Activated T-cell treated with anti-CD3 and anti-CD28 coated beads for 24 hours (primary cell): ENCODE results near the gene KIFAP3.

Experiments used
- DNase-seq: peaks from one replicate; pipeline ENCODE4 v3.0.0-alpha.2; 2020; ENCODE audit warnings: low read depth

Gene KIFAP3

GRCh38 chr1:169985757-169986156, 88.7 kb downstream of the KIFAP3 start:
- DNase-seq = no peak

GRCh38 chr1:169974067-169974466, 100.4 kb downstream of the KIFAP3 start:
- DNase-seq = no peak

- DNase-seq = no peak
These were observed 104.4 kb downstream of the KIFAP3 start for GRCh38 chr1:169970114-169970513.

- DNase-seq = no peak
These were observed 106.3 kb downstream of the KIFAP3 start for GRCh38 chr1:169968174-169968573.

- no peak for DNase-seq
These were observed 110.3 kb downstream of the KIFAP3 start for GRCh38 chr1:169964206-169964605.

GRCh38 chr1:169959686-169960085, 114.8 kb downstream of the KIFAP3 start:
- no peak for DNase-seq

- no peak for DNase-seq
These were observed 115.5 kb downstream of the KIFAP3 start for GRCh38 chr1:169958987-169959386.

- no peak for DNase-seq
These were observed 116.6 kb downstream of the KIFAP3 start for GRCh38 chr1:169957884-169958283.

GRCh38 chr1:169951108-169951507, 123.4 kb downstream of the KIFAP3 start:
- no peak for DNase-seq

- DNase-seq = no peak
These were observed 125.4 kb downstream of the KIFAP3 start for GRCh38 chr1:169949139-169949538.

- no peak for DNase-seq
These were observed 128.3 kb downstream of the KIFAP3 start for GRCh38 chr1:169946206-169946605.

GRCh38 chr1:169945181-169945580, 129.3 kb downstream of the KIFAP3 start:
- no peak for DNase-seq

- no peak for DNase-seq
These were observed 129.9 kb downstream of the KIFAP3 start for GRCh38 chr1:169944621-169945020.

- DNase-seq = no peak
These were observed 130.4 kb downstream of the KIFAP3 start for GRCh38 chr1:169943963-169944526.

- no peak for DNase-seq
These were observed 132.3 kb downstream of the KIFAP3 start for GRCh38 chr1:169941982-169942830.

GRCh38 chr1:169933984-169934725, 140.3 kb downstream of the KIFAP3 start:
- no peak for DNase-seq

- DNase-seq = no peak
These were observed 142.7 kb downstream of the KIFAP3 start for GRCh38 chr1:169931795-169932231.

GRCh38 chr1:169929210-169929526, 145.3 kb downstream of the KIFAP3 start:
- DNase-seq = no peak

GRCh38 chr1:169928438-169929209, 145.9 kb downstream of the KIFAP3 start:
- DNase-seq = no peak

GRCh38 chr1:169925505-169926482, 148.7 kb downstream of the KIFAP3 start:
- DNase-seq = no peak

GRCh38 chr1:169924829-169925228, 149.7 kb downstream of the KIFAP3 start:
- no peak for DNase-seq
